Measurements from ENCODE around the gene SRP68. TPM values are rescaled to one million over a fixed set of nuclear protein-coding genes. Genes with fewer than 3 reads are reported as not detected.

Gene SRP68
- total and polyA plus RNA-seq, 2 of the 8 experiments (the other 6 are each of a cell fraction or from before 2014, with no cell fraction given), result 57.7 to 83.5 TPM

DNA sequence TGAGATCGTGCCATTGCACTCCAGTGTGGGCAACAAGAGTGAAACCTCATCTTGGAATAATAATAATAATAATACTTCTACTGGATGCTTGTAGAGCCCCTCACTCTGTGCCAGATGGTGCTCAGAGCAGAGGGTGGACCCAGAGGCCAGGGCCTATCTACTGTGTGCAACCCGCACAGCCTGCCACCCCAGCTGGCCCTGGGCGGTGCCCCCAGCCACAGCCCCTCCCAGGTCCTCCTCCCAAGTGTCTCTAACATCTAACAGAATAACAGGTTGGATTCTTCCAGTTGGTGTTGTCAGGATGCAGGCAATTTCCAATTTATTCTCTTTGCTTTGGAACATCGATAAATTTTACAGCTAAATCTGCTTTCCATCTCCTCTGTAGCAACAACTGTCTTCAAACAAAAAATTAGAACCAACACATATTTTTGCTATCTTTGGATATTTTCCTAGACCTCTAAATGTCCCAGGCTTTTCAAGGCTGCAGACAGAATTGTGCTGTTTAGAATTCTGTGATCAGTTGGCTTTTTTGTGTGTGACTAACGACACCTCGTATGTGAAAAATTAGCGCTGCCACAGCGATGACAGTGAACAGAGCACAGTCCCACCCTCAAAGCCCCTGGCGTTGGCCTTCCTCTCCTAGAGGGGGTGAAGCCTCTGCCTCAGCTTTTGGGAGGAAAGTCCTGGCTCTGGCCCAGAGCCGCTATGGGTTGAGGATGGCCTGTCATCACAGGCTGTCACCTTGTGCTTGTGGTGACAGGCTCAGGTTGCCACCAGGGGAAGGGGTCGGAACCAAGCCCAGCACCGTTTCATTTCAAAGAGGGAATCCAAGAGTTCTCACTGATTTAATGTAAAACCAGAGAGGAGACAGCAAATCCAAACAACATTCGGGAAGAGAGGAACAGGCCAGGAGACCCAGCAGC is 37.6 kb downstream of the SRP68 start:
- no peaks in the 10 kb centered on the region for H3K79me2 ChIP-seq (ENCODE audit: control insufficient read depth in 1 of 2, insufficient read depth in 2 of 2, low read length in 2 of 2)
- H2BK20ac ChIP-seq (ENCODE audit: low read length), result no peak overlapping the region
- peaks cover 0 to 3% of the 10 kb centered on the region in 2 experiments for H4K20me1 ChIP-seq (replicated peaks in 1 of 2; ENCODE audit: control insufficient read depth in 1 of 2, insufficient read depth in 2 of 2, low read length in 2 of 2)
- H3K56ac ChIP-seq (replicated peaks; ENCODE audit: insufficient read length, low read depth, low read length), result no peak overlapping the region
- no peak overlapping the region for H3K4ac ChIP-seq (replicated peaks; ENCODE audit: insufficient read length, low read depth, low read length)
- H4K5ac ChIP-seq (ENCODE audit: insufficient read length, low read depth, low read length), result no peak overlapping the region
- no peak overlapping the region for H3K18ac ChIP-seq (ENCODE audit: extremely low read depth, low read length)
- H2BK15ac ChIP-seq (ENCODE audit: low read length), result no peak overlapping the region
- H3K27ac ChIP-seq (ENCODE audit: low read depth, low read length), result no peak overlapping the region
- H3K14ac ChIP-seq (ENCODE audit: insufficient read length), result no peak overlapping the region
- H3K4me2 ChIP-seq (ENCODE audit: insufficient read depth in 1 of 2, low read depth in 2 of 2, low read length in 2 of 2), result no peak overlapping the region
- WGBS, 2 experiments (ENCODE audit: extremely low coverage in 1 of 2, insufficient coverage in 1 of 2, insufficient read length in 1 of 2, insufficient replicate concordance in 2 of 2, low coverage in 1 of 2, low lambda C conversion rate in 2 of 2, missing lambda C conversion rate in 1 of 2), result 94% methylated on average over 13 of the region's 13 CpGs; no CpG with 5 or more reads in 1 of the 2 experiments
- H2BK12ac ChIP-seq (ENCODE audit: low read depth, low read length), result no peak overlapping the region
- H3K9ac ChIP-seq (replicated peaks in 1 of 4; ENCODE audit: extremely low read depth in 1 of 4, low read depth in 3 of 4, low read length in 3 of 4), result no peak overlapping the region
- H2BK5ac ChIP-seq (ENCODE audit: low read depth, low read length), result 0 out of 2 replicates have a peak overlapping the region, but pooled peaks have one; percentile 18
- H2AFZ ChIP-seq (ENCODE audit: low read length), result no peak overlapping the region
- no peak overlapping the region for H2AK5ac ChIP-seq (ENCODE audit: low read depth, low read length)
- DNase-seq (ENCODE audit: low read depth in 1 of 2, low spot score in 2 of 2) (no peak), FAIRE-seq (no peak)
- ChIA-PET POLR2A (ENCODE audit: partially characterized antibody) (interaction anchor here (1.2 to 3.0 kb wide), 4 partner anchors 15 to 45 kb away, joined by 3 to 9 read pairs (median 4); partner anchors contain the start of gene ZACN), CTCF (ENCODE audit: partially characterized antibody) (interaction anchor here (0.5 to 13.7 kb wide), 7 partner anchors 27 to 1009 kb away, joined by 3 to 229 read pairs (median 4); partner anchors contain the start of gene CDK3)
- H3K27me3 ChIP-seq (replicated peaks in 1 of 4; ENCODE audit: control insufficient read depth in 3 of 4, extremely low read depth in 1 of 4, insufficient read depth in 3 of 4, low read length in 3 of 4), result no peaks in the 10 kb centered on the region
- peaks cover 6 to 13% (median 11%) of the 10 kb centered on the region in 4 experiments; a peak in 7 of 8 replicates for H3K36me3 ChIP-seq (ENCODE audit: control insufficient read depth in 2 of 4, insufficient read depth in 4 of 4, low read length in 3 of 4)
- no peak overlapping the region for H2BK120ac ChIP-seq (replicated peaks; ENCODE audit: low read depth, low read length)
- H4K8ac ChIP-seq (ENCODE audit: extremely low read depth, insufficient read depth, low read length), result no peak overlapping the region; the same call in 1 of the 2 replicates
- no peak overlapping the region for H3K4me3 ChIP-seq (ENCODE audit: extremely low read depth in 1 of 4, insufficient read depth in 2 of 4, low read depth in 3 of 4, low read length in 4 of 4)
- H3K23me2 ChIP-seq (ENCODE audit: low read depth, low read length), result no peaks in the 10 kb centered on the region
- H3K23ac ChIP-seq (ENCODE audit: insufficient read length), result no peak overlapping the region
- H3K79me1 ChIP-seq (ENCODE audit: low read depth, low read length), result no peaks in the 10 kb centered on the region
- H3K9me3 ChIP-seq (ENCODE audit: insufficient read depth in 2 of 2, low read depth in 1 of 2, low read length in 1 of 2), result no peaks in the 10 kb centered on the region
- H3K4me1 ChIP-seq (replicated peaks in 1 of 4; ENCODE audit: control insufficient read depth in 3 of 4, insufficient read depth in 4 of 4, low read length in 3 of 4), result peaks cover 0 to 11% (median 7%) of the 10 kb centered on the region in 4 experiments; a peak in 6 of 7 replicates
- H4K91ac ChIP-seq (replicated peaks; ENCODE audit: insufficient read length, low read length), result no peak overlapping the region
- TF ChIP-seq TAF7 (optimal IDR thresholded peaks at IDR 0.05; ENCODE audit: borderline replicate concordance, low read depth, low read length) (no peak), SUZ12 (IDR thresholded peaks at IDR 0.05; ENCODE audit: low read length) (no peak), FOSL1 (IDR thresholded peaks at IDR 0.05; ENCODE audit: insufficient read depth, low read depth, low read length) (no peak), SAP30 (IDR thresholded peaks at IDR 0.05; ENCODE audit: insufficient read depth, insufficient replicate concordance, low read length) (no peak), RBBP5 (IDR thresholded peaks at IDR 0.05; ENCODE audit: borderline replicate concordance, low read depth, low read length) (no peak), MAFK (IDR thresholded peaks at IDR 0.05; ENCODE audit: low read depth, low read length) (no peak), KDM5A (IDR thresholded peaks at IDR 0.05; ENCODE audit: low read length) (no peak), EZH2 (IDR thresholded peaks at IDR 0.05; ENCODE audit: low read depth, low read length, severe bottlenecking) (no peak)
- TF ChIP-seq, protein P1, sequence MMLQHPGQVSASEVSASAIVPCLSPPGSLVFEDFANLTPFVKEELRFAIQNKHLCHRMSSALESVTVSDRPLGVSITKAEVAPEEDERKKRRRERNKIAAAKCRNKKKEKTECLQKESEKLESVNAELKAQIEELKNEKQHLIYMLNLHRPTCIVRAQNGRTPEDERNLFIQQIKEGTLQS (IDR thresholded peaks at IDR 0.05; ENCODE audit: insufficient read depth, low read depth, low read length), result no peak

Measured in H1 (cell line).